WI38 (cell line): ENCODE measurements around the gene TMEM168.
"Not testable (repeated sequence)": the region's sequence is repeated elsewhere in the genome, so short reads cannot be mapped to it uniquely, and the experiment has no call there.

Source experiments
- H3K4me3 ChIP-seq: 2 replicates; pipeline ENCODE4 v1.5.1; 2011; ENCODE audit warnings: low read depth, mild to moderate bottlenecking, control low read depth, low read length
- TF ChIP-seq, protein P1 (sequence below): IDR thresholded peaks from 2 replicates; pipeline ENCODE4 v1.5.1; 2012; ENCODE audit warnings: low read depth, mild to moderate bottlenecking, control low read depth, low read length

Gene TMEM168

GRCh38 chr7:112806156-112806555, 16.0 kb upstream of the TMEM168 start:
- no peak overlapping the region for H3K4me3 ChIP-seq
- TF ChIP-seq, protein P1, sequence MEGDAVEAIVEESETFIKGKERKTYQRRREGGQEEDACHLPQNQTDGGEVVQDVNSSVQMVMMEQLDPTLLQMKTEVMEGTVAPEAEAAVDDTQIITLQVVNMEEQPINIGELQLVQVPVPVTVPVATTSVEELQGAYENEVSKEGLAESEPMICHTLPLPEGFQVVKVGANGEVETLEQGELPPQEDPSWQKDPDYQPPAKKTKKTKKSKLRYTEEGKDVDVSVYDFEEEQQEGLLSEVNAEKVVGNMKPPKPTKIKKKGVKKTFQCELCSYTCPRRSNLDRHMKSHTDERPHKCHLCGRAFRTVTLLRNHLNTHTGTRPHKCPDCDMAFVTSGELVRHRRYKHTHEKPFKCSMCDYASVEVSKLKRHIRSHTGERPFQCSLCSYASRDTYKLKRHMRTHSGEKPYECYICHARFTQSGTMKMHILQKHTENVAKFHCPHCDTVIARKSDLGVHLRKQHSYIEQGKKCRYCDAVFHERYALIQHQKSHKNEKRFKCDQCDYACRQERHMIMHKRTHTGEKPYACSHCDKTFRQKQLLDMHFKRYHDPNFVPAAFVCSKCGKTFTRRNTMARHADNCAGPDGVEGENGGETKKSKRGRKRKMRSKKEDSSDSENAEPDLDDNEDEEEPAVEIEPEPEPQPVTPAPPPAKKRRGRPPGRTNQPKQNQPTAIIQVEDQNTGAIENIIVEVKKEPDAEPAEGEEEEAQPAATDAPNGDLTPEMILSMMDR: no peak

GRCh38 chr7:112802406-112802805, 12.2 kb upstream of the TMEM168 start:
- H3K4me3 ChIP-seq: no peak overlapping the region
- TF ChIP-seq, protein P1: no peak

GRCh38 chr7:112800486-112800885, 10.3 kb upstream of the TMEM168 start:
- no peak overlapping the region for H3K4me3 ChIP-seq
- TF ChIP-seq, protein P1: no peak

GRCh38 chr7:112799448-112800120, 9.4 kb upstream of the TMEM168 start:
- H3K4me3 ChIP-seq: no peak overlapping the region
- TF ChIP-seq, protein P1: no peak

GRCh38 chr7:112798274-112799159, 8.3 kb upstream of the TMEM168 start:
- TF ChIP-seq, protein P1: no peak
- no peak overlapping the region for H3K4me3 ChIP-seq

GRCh38 chr7:112796552-112796951, 6.4 kb upstream of the TMEM168 start:
- H3K4me3 ChIP-seq: not testable (repeated sequence)

GRCh38 chr7:112792441-112792840, 2.2 kb upstream of the TMEM168 start:
- TF ChIP-seq, protein P1: no peak
- no peak overlapping the region for H3K4me3 ChIP-seq
